ENCODE data around the gene CRLF3.
A peak's percentile ranks its signal among the peaks of the same experiment; 100 is the strongest.
"Not testable (repeated sequence)": the region's sequence is repeated elsewhere in the genome, so short reads cannot be mapped to it uniquely, and the experiment has no call there.

Gene CRLF3

DNA sequence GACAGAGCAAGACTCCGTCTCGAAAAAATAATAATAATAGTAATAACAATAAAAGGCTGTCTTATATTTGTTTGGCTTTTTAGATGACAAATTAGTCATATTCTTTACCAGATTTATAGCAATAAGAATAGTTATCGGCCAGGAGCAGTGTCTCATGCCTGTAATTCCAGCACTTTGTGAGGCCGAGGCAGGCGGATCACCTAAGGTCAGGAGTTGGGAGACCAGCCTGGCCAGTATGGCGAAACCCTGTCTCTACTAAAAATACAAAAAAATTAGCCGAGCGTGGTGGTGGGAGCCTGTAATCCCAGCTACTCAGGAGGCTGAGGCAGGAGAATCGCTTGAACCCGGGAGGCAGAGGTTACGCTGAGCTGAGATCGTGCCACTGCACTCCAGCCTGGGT lies 10.3 kb downstream of the CRLF3 start:
- DNase-seq: not testable (repeated sequence)

- no peak for DNase-seq
These were observed 12.0 kb downstream of the CRLF3 start for GRCh38 chr17:30812218-30813177.

DNA sequence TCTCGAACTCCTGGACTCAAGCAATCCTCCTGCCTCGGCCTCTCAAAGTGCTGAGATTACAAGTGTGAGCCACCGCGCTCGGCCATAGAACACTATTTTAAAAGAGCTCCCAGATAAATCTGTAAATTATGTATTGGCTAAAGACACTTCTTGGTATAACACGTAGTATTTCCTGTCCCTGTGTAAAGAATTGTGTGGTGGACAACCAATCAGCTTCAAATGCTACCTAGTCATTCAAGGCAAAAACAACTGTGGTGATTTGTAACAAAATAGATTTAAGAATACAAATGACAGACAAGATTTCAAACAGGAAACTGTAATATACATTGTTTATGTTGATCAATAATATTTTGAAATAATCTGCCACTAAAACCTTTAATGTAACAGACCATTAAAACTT lies 14.6 kb downstream of the CRLF3 start:
- no peak for DNase-seq

GRCh38 chr17:30808785-30809286 lies 15.7 kb downstream of the CRLF3 start:
- DNase-seq: no peak

DNA sequence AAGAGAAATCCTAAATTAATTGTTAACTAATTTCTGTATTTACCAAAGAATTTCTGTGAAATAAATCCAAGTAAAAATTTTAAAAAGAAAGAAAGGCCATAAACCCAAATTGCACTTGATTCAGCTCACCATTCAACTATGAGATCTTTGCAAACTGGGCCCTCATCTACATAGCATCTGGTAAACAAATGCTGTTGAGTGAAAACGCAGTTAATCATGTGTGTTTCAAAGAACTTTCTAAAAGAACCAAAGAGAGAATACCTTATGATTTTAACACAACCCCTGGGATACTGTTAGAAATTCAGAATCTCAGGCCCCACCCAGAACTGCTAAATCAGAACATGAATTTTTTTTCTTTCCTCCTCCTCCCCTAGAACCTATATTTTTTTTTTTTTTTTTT lies 16.6 kb downstream of the CRLF3 start:
- no peak for DNase-seq

DNA sequence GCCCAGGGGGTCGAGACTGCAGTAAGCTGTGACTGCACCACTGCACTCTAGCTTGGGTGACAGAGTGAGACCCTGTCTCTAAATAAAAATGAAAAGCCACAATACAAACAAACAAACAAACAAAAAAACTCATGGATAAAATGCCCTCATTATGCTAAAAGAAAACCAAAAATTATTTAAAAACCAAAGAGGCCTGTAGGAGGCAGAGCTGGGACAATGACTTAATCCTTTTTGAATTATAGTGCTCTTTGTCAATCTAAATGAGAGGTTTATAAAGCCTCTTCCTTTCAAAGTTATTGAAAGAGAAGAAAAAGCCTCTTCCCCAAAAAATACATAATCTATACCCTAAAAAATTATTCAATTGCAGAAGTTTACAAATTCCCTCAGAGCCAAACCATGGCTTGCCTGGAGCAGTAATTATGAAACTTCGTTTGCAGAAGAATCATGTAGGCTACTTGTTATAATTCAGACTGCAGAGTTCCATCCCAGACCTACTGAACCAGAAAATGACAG lies 18.5 kb downstream of the CRLF3 start:
- no peak for DNase-seq

- no peak for DNase-seq
These were observed 22.8 kb downstream of the CRLF3 start for GRCh38 chr17:30801671-30802070.

DNA sequence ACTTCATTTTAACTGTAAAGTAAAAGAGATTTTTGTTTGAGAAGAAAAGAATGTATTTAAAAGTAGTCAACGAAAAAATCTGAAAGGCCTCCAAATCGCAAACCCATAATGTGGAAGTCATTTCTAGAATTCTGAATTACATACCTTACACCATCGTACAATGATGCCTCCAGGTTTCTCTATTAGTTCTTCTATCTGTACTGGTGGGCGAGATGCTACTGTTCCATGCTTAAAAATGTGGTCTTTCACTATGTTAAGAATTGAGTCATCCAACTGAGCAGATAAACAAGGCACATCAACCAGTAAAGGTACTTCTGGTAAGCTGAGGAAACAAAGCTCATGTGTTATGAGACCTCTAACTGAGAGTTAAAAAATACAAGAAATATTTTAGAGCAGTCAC lies 28.5 kb downstream of the CRLF3 start:
- no peak for DNase-seq

- DNase-seq: no peak
These were observed 30.1 kb downstream of the CRLF3 start for GRCh38 chr17:30794372-30794771.

DNA sequence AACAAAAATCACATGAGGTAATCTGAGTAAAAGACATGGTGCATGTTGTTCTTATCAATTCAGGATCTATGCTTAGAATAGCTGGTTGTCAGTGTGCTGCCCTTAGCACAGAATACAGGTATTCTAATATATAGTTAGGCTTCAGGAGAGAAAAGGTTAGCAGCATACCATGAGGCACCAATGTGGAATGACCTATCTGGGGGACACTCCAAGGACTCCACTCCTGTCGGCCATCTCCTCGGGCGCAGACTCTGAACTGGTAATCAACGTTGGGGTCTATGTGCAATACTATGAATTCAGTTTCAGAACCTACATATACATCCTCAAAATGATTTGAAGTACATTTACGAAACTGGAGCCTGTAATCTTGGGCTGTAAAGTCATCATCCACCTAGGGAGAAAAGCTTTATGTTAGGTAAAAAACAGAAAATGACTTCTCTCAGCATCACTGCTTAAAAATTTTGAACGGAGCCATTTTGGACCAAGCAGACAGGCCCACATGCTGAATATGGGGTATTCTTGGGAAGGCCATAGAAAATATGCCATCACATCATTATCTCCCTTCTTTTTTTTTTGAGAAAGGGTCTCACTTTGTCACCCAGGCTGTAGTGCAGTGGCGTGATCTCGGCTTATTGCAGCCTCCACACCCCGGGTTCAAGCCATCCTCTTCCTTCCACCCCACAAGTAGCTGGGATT lies 31.1 kb downstream of the CRLF3 start:
- no peak for DNase-seq

- DNase-seq: peak; percentile 7
These were observed 34.2 kb downstream of the CRLF3 start for GRCh38 chr17:30790279-30790678.

GRCh38 chr17:30788918-30789317 lies 35.6 kb downstream of the CRLF3 start:
- no peak for DNase-seq

DNA sequence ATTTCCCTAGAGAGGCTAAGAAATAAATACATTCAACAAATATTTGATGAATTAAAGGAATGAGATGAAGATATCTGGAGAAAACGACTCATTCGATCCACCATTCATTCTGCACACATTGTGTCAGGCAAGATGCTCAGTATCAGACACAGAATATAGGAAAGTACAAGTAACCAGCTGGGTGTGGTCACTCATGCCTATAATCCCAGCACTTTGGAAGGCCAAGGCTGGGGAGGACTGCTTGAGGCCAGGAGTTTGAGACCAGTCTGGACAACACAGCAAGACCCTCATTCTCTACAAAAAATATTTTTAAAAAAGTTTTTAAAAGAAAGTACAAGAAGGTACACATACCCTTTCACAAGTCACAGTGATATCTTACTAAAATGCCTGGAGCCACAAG lies 42.3 kb downstream of the CRLF3 start:
- no peak for DNase-seq

DNA sequence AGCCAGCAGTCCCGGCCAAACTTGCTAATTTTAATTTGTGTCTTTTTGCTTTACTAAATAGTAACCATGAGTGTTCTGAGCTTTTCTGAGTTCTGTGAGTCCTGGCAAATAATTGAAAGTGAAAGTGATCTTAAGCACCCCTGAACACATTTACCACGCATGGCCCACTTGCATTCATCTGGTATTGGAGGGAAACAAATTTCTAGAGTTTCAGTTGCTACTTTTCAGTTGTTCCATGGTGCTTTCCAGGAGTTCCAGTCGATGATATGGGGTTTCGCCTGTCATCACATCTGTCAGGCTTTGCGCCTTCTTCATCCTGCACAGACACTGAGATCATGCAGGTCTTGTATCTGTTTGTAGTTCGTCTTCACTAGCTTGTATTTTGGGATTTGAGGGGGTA lies 44.1 kb downstream of the CRLF3 start:
- DNase-seq: no peak

GRCh38 chr17:30768771-30769170 lies 55.7 kb downstream of the CRLF3 start:
- DNase-seq: not testable (repeated sequence)

DNA sequence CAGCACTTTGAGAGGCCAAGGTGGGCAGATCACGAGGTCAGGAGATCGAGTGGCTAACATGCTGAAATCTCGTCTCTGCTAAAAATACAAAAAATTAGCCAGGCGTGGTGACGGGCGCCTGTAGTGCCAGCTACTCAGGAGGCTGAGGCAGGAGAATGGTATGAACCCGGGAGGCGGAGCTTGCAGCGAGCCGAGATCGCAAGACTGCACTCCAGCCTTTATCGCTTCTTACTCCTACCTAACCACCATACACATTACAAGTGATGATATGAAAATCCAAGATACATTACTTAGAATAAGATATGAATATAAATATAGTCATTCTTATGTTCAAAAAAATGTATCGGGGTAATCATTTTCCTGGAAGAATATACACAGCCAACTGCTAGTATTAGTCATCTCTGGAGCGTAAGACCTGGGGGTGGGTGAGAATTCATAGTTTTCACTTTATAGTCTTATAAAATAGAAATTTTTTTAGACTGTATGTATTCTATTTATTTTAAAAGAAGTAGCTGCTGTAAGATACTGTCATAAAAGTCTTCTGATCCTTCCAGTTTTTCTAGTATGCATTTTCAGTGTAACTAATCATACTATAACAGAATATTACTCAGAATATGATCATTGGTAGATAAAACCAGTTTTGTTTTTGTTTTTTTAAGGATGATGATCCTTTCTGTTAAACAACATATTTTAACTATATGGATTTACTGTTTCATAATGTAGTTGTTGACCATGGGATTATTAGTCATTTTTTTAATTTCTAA lies 56.7 kb downstream of the CRLF3 start:
- not testable (repeated sequence) for DNase-seq

- no peak for DNase-seq
These were observed 63.4 kb downstream of the CRLF3 start for GRCh38 chr17:30761060-30761459.

DNA sequence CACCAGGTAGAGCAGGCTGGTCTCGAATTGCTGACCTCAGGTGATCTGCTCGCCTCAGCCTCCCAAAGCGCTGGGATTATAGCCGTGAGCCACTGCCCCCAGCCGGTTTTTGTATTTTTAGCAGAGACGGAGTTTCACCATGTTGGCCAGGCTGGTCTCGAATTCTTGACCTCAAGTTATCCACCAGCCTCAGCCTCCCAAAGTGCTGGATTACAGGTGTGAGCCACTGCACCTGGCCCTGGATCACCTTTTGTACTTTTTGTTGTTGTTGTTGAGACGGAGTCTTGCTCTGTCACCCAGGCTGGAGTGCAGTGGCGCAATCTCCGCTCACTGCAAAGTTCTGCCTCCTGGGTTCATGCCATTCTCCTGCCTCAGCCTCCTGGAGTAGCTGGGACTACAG lies 71.2 kb downstream of the CRLF3 start:
- DNase-seq: not testable (repeated sequence)

DNA sequence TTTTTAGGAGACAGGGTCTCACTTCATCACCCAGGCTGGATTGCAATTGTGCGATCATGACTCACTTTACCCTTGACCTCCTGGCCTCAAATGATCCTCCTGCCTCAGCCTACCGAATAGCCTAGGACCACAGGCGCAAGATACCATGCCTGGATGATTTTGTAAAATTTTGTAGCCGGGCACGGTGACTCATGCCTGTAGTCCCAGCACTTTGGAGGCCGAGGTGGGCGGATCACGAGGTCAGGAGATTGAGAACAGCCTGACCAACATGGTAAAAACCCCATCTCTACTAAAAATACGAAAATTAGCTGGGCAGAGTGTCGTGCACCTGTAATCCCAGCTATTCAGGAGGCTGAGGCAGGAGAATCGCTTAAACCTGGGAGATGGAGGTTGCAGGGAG lies 73.5 kb downstream of the CRLF3 start:
- DNase-seq: not testable (repeated sequence)

- not testable (repeated sequence) for DNase-seq
These were observed 76.9 kb downstream of the CRLF3 start for GRCh38 chr17:30747621-30748020.

DNA sequence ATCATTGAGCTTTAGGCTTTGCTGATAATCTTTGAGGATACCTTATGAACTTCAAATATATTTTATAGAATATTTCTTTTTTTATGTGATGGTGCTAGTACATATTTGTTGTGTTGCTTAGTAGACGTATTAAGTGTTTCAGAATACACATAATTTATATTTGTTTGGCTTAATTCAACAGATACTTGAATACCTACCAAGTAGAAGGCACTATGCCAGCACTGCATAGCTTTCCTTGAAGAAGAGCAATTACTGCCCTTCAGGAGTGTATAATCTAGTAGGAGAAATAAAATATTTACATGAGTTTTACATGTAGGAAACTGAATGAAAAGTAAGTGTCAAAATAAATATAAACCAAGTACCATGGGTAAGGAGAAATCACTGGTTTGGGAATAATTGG lies 81.8 kb downstream of the CRLF3 start:
- DNase-seq: not testable (repeated sequence)

- DNase-seq: not testable (repeated sequence)
These were observed 88.1 kb downstream of the CRLF3 start for GRCh38 chr17:30736371-30736770.

DNA sequence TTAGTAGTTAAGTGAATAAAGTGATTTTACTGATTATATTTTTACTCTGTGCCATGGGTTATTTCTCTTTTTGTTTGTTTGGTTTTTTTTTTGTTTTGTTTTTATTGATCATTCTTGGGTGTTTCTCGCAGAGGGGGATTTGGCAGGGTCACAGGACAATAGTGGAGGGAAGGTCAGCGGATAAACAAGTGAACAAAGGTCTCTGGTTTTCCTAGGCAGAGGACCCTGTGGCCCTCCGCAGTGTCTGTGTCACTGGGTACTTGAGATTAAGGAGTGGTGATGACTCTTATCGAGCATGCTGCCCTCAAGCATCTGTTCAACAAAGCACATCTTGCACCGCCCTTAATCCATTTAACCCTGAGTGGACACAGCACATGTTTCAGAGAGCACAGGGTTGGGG lies 88.8 kb downstream of the CRLF3 start:
- not testable (repeated sequence) for DNase-seq

All from DMS53 (cell line).